Loucy (cell line): ENCODE results near the gene NAB2.

ENCODE experiments used
- H2AFZ ChIP-seq: fragments of 200-600 bp; sonication (generic); 2 replicates; pipeline ENCODE4 v1.6.0; 2016; ENCODE audit warnings: antibody characterized with exemption, mild to moderate bottlenecking, low read length, moderate library complexity
- H3F3A ChIP-seq: fragments of 200-600 bp; 2 replicates; pipeline ENCODE4 v1.6.0; 2016; ENCODE audit warnings: antibody characterized with exemption, low read depth, mild to moderate bottlenecking
- H3K27me3 ChIP-seq: fragments of 200-600 bp; sonication (generic); 2 replicates; pipeline ENCODE4 v1.6.1; 2014; ENCODE audit warnings: low read length, mild to moderate bottlenecking; ENCODE audit not compliant: insufficient read depth, poor library complexity, severe bottlenecking
- H3K36me3 ChIP-seq: fragments of 200-600 bp; sonication (generic); 2 replicates; pipeline ENCODE4 v1.6.1; 2016; ENCODE audit warnings: low read length; ENCODE audit not compliant: insufficient read depth
- H3K4me1 ChIP-seq: fragments of 200-600 bp; sonication (generic); 2 replicates; pipeline ENCODE4 v1.5.1; 2014; ENCODE audit warnings: low read length, mild to moderate bottlenecking; ENCODE audit not compliant: insufficient read depth, poor library complexity, severe bottlenecking
- H3K4me2 ChIP-seq: fragments of 200-600 bp; sonication (generic); 2 replicates; pipeline ENCODE4 v1.6.0; 2014; ENCODE audit warnings: antibody characterized with exemption, low read length, low read depth, mild to moderate bottlenecking; ENCODE audit not compliant: poor library complexity, severe bottlenecking
- H3K4me3 ChIP-seq: fragments of 200-600 bp; sonication (generic); 2 replicates; pipeline ENCODE4 v1.5.1; 2014; ENCODE audit warnings: low read length, mild to moderate bottlenecking, mixed read lengths; ENCODE audit not compliant: poor library complexity, severe bottlenecking
- H3K79me2 ChIP-seq: fragments of 200-600 bp; sonication (generic); 2 replicates; pipeline ENCODE4 v1.6.1; 2014; ENCODE audit warnings: low read length; ENCODE audit not compliant: insufficient read depth
- H3K9ac ChIP-seq: fragments of 200-600 bp; sonication (generic); 2 replicates; pipeline ENCODE4 v1.6.0; 2014; ENCODE audit warnings: mild to moderate bottlenecking, low read depth, low read length, moderate library complexity; ENCODE audit not compliant: poor library complexity, severe bottlenecking
- H3K9me2 ChIP-seq: fragments of 200-600 bp; sonication (generic); replicated peaks from 2 replicates; pipeline ENCODE4 v1.6.1; 2016; ENCODE audit warnings: low read depth, low read length, mixed read lengths
- H3K9me3 ChIP-seq: fragments of 200-600 bp; sonication (generic); 2 replicates; pipeline ENCODE4 v1.6.1; 2014; ENCODE audit warnings: mild to moderate bottlenecking, antibody characterized with exemption, low read length, low read depth; ENCODE audit not compliant: insufficient read depth
- H4K20me1 ChIP-seq: fragments of 200-600 bp; sonication (generic); 2 replicates; pipeline ENCODE4 v1.6.0; 2014; ENCODE audit warnings: antibody characterized with exemption, low read length, mild to moderate bottlenecking; ENCODE audit not compliant: insufficient read depth, poor library complexity, severe bottlenecking
- CTCF ChIP-seq: fragments of 200-600 bp; sonication (generic); conservative IDR thresholded peaks from 2 replicates; pipeline ENCODE4 v1.5.1; 2014; ENCODE audit warnings: mild to moderate bottlenecking, antibody characterized with exemption, low read length
- EZH2phosphoT487 ChIP-seq: fragments of 200-600 bp; IDR thresholded peaks from 2 replicates; pipeline ENCODE4 v1.6.1; 2018; ENCODE audit warnings: antibody characterized with exemption, mild to moderate bottlenecking, moderate library complexity, borderline replicate concordance

Gene NAB2

DNA sequence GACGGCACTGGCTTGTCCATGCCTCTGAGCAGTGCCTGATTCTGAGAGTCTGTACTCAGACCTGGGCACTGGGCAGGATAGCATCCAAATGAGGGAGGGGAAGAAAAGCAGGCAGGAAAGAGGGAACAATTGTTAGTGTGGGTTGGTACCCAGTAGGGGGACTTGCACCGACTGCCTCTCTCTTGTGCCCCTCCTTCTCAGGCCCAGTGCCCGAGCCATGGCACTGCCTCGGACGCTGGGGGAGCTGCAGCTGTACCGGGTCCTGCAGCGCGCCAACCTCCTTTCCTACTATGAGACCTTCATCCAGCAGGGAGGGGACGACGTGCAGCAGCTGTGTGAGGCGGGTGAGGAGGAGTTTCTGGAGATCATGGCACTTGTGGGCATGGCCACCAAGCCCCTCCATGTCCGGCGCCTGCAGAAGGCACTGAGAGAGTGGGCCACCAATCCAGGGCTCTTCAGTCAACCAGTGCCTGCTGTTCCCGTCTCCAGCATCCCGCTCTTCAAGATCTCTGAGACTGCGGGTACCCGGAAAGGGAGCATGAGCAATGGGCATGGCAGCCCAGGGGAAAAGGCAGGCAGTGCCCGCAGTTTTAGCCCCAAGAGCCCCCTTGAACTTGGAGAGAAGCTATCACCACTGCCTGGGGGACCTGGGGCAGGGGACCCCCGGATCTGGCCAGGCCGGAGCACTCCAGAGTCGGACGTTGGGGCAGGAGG is 2.2 kb downstream of the NAB2 start:
- H4K20me1 ChIP-seq = peaks cover 10% of the 10 kb centered on the region

GRCh38 chr12:57091638-57092528 is 3.0 kb downstream of the NAB2 start:
- H3K9me3 ChIP-seq = no peaks in the 10 kb centered on the region
- peaks cover 10% of the 10 kb centered on the region for H4K20me1 ChIP-seq
- H3K4me1 ChIP-seq = peaks cover 12% of the 10 kb centered on the region
- H3K9me2 ChIP-seq = no peaks in the 10 kb centered on the region
- H3K4me3 ChIP-seq = no peak overlapping the region
- no peak overlapping the region for H3K9ac ChIP-seq
- TF ChIP-seq CTCF (no peak), EZH2phosphoT487 (no peak)
- peaks cover 5% of the 10 kb centered on the region; the same call in 1 of the 2 replicates for H3K36me3 ChIP-seq
- no peak overlapping the region for H3K4me2 ChIP-seq
- no peak overlapping the region for H2AFZ ChIP-seq
- peaks cover 3% of the 10 kb centered on the region; the same call in 1 of the 2 replicates for H3F3A ChIP-seq
- H3K79me2 ChIP-seq = peaks cover 24% of the 10 kb centered on the region
- H3K27me3 ChIP-seq = no peaks in the 10 kb centered on the region

More for the DNA sequence above, 2.2 kb downstream of the NAB2 start:
- Histone ChIP-seq H3K79me2 (peaks cover 24% of the 10 kb centered on the region), H3K4me3 (peak overlapping the region; percentile 88), H2AFZ (no peak overlapping the region), H3K27me3 (no peaks in the 10 kb centered on the region), H3K9me3 (no peaks in the 10 kb centered on the region), H3K4me2 (peak overlapping the region; percentile 88), H3K4me1 (peaks cover 16% of the 10 kb centered on the region), H3F3A (peaks cover 3% of the 10 kb centered on the region; the same call in 1 of the 2 replicates), H3K9me2 (no peaks in the 10 kb centered on the region), H3K36me3 (peaks cover under 1% of the 10 kb centered on the region; the same call in 1 of the 2 replicates), H3K9ac (no peak overlapping the region)
- TF ChIP-seq EZH2phosphoT487 (no peak), CTCF (no peak)

DNA sequence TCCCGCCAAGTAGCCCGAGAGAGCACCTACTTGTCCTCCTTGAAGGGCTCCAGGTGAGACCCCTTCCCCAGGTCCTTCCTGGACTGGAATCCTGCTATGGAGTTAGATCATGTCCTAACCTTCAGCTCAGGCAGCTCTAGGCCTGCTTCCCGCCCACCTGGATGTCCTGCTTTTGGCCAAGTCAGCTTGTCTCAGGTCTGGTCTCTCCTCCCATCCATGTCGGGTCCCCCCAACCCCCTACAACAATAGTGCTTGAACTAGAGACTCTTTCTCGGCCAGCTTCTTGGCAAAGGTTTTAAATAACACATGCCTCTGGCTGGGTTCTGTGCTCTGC is 3.6 kb downstream of the NAB2 start:
- no peak overlapping the region for H2AFZ ChIP-seq
- no peaks in the 10 kb centered on the region for H3K9me3 ChIP-seq
- H3K36me3 ChIP-seq = peaks cover 5% of the 10 kb centered on the region; the same call in 1 of the 2 replicates
- no peaks in the 10 kb centered on the region for H3K27me3 ChIP-seq
- H4K20me1 ChIP-seq = peaks cover 10% of the 10 kb centered on the region
- H3K79me2 ChIP-seq = peaks cover 24% of the 10 kb centered on the region
- H3K4me2 ChIP-seq = no peak overlapping the region
- peaks cover 3% of the 10 kb centered on the region; the same call in 1 of the 2 replicates for H3F3A ChIP-seq
- no peak for TF ChIP-seq EZH2phosphoT487
- TF ChIP-seq CTCF = no peak
- no peak overlapping the region for H3K9ac ChIP-seq
- H3K9me2 ChIP-seq = no peaks in the 10 kb centered on the region
- H3K4me3 ChIP-seq = no peak overlapping the region
- H3K4me1 ChIP-seq = peaks cover 12% of the 10 kb centered on the region
